ENCODE measurements around the gene MAP3K5. TPM values are rescaled to one million over a fixed set of nuclear protein-coding genes. Genes with fewer than 3 reads are reported as not detected.

The MAP3K5 gene
- polyA plus RNA-seq, 4 donors = 6.0 to 8.7 (median 6.8) TPM

DNA sequence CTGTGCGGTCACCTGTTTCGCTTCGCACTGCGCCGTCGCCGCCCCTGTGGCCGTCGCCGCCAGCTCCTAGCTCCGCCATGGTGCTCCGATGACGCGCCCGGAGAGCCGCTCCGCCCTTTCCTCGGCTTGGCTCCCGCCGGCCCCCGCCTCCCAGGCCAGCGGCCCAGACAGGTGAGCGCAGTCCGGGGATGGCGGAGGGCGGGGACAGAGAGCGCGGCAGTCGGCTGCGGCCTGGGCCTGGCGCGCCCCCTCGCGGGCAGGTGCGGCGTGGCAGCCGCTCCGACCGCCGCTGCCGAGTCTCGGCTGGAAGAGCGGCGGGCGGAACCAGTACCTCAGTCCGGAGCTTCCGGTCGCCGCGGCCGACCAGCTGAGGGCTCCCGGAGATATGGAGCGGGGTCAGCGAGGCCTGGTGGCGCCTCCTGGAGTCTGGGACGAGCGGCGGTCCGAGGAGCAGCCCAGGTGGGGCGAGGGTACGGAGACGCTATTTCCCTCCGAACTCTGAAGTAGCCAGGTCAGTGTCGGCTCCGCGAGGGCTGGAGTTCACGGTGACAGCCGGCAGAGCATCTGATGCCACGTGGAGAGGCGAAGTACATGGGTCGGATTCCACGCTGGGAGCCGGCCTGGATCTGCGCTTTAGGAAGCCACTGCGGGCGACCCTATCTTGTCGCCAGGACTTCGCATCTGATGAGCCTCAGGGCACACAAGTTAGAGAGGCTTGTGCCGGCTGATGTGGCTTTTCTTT is 241.8 kb downstream of the MAP3K5 start, which contains the start of gene MAP7:
Gene MAP7, minus strand, starts transcription at position 93 of the 742 bp plus-strand sequence. Its CDS starts 14 bp downstream, at position 79.
- peak; percentile 47 to 66 (median 56) for DNase-seq (ENCODE audit: low read depth in 4 of 4, low spot score in 3 of 4)

DNA sequence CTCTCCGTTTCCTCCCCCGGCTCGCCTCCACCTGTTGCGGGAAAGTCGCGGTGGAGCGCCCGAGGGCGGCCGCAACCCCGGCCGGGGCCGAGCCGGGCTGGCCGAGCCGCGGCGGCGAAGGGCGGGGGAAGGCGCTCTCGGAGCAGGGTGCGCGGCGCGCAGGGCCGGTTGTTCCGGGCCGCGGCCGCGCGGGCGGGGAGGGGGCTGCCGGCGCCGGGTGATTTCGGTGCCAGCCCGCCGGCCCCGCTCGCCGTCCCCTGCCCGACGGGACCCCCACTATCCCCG is 242.3 kb downstream of the MAP3K5 start:
- DNase-seq (ENCODE audit: low read depth in 4 of 4, low spot score in 3 of 4) = no peak

DNA sequence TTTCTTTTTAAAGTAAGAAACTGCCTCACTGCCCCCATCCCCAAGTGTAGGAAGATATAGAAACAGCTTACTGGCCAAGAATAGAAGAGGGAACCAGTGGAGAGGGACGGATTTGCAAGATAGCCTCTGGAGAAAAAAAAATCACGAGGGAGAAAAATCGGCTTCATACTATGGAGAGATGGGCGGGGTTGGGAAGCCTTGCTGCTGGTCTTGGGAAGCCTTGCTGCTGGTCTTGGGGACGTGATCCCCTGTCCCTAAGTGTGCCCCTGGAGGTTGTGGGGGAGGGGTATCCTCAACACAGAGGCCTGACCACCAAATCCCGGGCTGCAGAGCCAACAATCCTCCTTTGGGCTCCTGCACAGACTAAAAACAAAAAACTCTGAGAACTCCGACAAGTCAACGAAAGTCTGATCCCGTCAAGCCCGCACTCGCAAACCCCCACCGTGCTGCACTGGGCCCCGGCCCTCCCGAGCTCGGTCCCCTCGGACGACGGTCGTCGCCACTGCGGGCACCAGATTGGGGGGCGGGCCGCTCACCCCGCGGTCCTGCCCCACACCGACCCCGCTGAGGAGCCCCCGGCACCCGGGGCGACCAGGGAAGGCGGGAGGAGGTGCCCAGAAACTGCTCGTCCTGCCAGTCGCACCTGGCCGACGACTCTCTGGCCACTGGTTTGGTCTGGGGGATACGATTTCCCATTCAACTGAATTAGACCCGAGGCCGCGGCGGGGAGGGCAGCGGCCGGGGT is 242.8 kb downstream of the MAP3K5 start:
- peak in 2 of 4 donors; percentile 16 to 39 for DNase-seq (ENCODE audit: low read depth in 4 of 4, low spot score in 3 of 4)

DNA sequence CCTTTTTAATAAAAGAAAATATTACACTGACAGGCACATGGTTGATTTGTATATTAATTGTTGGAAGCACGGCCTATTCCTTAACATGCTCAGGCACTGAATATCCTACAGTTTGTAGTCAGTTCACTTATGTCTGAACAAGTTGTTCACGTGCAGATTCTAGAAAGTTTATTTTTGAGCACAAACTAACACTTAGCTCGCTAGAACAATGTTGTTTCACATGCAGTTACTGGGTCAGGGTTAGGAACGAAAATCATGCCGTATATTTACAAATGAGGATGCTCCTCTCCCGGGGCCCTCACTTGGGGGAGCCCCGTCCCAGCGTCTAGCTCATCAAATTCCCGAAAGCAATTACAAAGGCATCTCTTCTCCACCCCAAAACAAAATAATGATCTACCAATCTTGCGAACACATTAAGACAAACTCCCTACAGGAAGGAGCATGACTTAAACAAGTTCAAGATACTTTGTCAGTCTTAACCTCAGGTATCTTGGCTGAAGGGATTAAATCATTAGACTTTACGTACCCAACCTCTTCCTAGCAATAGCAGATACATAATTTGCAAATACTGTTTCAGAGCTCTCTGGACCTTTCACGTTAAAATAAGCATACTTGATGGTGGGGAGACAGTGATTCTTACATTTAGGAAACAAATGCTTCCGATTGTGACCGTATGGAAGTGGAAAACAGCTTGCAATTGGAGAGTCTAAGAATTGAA is 243.5 kb downstream of the MAP3K5 start:
- peak in 1 of 4 donors; percentile 16 for DNase-seq (ENCODE audit: low read depth in 4 of 4, low spot score in 3 of 4)

DNA sequence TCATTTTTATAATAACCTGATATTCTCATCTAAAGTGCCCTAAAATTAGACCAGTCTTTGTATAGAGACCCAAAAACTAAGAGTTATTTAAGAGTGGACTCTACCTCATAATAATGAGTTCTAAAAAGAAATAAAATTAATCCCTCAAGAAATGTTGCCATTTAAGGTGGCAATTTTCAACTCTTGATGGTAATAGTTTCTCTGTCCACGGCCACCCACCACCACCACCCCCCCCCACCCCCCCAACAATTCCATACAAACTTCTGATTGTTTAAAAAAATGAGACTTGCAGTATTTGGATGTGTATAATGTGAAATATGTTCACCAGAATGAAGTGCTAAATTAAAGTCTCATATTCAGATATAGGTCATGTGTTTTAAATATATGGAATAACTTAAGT is 244.4 kb downstream of the MAP3K5 start:
- no peak for DNase-seq (ENCODE audit: low read depth in 4 of 4, low spot score in 3 of 4)

DNA sequence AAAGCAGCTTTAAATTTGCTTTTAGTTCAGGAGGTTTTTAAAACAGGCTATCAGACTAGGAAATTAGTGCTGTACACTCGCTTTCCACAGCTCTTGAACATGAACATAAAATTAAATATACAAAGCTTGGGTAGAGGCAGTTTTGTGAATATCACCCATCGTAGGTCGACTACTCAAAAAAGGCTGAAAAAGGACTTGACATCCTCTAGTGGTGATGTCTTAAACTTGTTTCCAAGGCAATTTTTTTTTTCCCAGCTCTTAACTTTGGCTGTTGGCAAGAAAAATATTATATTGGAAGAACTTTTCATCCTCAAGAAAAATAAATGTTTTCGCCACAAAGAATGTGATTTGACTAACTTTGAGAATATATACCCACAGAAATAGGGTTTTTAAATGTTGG is 244.9 kb downstream of the MAP3K5 start:
- no peak for DNase-seq (ENCODE audit: low read depth in 4 of 4, low spot score in 3 of 4)

DNA sequence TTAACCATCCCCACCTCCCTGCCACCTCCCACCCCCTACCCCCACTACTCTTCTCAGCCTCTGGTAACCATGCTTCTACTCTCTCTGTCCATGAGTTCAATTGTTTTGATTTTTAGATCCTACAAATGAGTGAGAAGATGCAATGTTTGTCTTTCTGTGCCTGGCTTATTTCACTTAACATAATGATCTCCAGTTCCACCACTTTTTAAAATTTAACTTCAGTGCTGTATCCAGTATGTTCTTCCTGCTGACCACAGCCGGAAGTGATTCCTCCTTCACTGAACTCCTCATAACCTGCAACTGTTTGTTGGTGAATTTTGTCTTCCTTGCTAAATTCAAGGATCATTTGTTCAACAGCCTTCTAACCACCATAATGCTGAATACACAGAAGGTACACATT is 245.9 kb downstream of the MAP3K5 start:
- no peak for DNase-seq (ENCODE audit: low read depth in 4 of 4, low spot score in 3 of 4)

DNA sequence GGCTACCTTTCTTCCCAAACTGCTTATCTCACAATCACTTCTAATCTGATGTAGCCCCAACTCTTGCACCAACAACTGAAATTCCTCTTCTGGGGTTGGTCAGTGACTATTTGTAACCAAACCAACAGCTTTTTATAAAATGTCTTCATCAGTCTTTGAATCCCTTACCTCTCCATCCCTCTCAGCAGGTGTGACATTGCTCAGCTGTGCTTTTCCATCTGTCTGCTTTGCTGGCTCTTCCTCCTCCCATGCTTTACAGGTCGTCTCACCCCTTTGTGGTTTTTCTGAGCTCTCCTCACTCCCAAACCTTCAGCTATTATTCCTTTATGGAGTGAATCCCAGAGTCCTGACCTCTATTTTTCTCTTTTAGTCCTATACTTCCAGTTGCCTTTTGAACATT is 248.0 kb downstream of the MAP3K5 start:
- DNase-seq (ENCODE audit: low read depth in 4 of 4, low spot score in 3 of 4) = no peak

DNA sequence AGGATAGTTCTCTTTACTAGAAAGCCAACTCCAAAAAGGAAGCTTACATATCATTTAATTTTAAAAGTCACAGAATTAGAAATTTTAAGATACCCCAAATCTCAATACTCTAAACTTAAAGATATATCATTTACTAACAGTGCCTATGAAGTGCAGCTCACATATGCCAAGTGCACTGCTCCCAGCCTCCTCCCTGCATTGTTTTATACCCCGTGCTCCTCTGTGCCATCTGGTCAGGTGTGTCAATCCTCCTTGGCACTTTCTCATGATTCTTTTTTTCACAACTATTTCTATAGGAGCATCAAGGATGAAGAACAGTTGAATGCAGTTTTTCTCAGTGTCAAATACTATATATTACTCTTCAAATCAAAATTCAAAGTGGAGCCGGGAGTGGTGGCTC is 250.9 kb downstream of the MAP3K5 start:
- no peak for DNase-seq (ENCODE audit: low read depth in 4 of 4, low spot score in 3 of 4)

DNA sequence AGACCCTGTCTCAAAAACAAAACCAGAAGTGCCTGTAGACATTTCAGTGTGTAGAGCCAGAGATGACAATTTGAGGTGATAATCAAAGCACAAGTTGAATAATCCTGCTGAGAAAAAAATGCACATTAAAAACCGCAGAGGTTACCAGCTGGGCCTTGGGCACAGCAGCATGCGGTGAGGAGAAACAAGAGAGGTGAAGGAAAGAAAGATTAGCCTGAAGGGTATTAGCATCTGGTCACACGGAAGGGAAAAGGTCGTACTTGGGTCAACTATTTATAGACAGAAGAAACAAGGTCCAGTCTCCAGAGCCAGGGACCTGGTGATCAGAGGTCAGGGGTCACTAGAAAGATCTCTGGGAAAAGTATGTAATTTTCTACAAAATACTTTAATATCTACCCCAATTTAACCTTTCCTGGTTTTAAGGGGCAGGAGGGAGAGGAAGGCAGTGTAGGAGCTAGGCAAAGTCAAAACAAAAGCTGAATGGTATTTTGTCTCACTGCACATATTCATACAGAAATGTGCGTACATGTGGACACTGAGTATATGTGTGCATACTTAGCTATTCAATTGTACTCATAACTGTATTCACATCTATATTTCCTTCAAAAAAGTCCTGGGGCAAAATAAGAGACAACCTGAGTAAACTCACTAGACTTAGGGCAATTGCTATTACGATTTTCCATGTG is 252.2 kb downstream of the MAP3K5 start:
- DNase-seq (ENCODE audit: low read depth in 4 of 4, low spot score in 3 of 4) = no peak

DNA sequence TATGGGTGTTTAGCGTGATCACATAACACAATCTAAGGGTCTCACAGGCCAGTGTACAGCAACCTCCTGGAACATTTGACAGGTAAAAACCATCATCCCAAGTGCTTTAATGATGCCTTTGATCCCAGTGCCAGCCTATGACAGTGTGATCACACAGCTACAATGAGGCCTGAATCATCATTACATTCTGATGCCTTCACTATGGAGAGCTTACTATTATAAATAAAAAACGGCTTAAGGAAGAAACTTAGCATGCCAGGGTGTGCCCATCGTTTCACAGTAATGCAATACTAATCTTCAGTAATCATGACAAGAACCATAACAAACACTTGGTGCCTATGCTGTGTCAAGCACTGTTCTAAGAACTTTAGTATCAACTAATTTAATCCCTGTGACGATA is 253.4 kb downstream of the MAP3K5 start:
- no peak for DNase-seq (ENCODE audit: low read depth in 4 of 4, low spot score in 3 of 4)

DNA sequence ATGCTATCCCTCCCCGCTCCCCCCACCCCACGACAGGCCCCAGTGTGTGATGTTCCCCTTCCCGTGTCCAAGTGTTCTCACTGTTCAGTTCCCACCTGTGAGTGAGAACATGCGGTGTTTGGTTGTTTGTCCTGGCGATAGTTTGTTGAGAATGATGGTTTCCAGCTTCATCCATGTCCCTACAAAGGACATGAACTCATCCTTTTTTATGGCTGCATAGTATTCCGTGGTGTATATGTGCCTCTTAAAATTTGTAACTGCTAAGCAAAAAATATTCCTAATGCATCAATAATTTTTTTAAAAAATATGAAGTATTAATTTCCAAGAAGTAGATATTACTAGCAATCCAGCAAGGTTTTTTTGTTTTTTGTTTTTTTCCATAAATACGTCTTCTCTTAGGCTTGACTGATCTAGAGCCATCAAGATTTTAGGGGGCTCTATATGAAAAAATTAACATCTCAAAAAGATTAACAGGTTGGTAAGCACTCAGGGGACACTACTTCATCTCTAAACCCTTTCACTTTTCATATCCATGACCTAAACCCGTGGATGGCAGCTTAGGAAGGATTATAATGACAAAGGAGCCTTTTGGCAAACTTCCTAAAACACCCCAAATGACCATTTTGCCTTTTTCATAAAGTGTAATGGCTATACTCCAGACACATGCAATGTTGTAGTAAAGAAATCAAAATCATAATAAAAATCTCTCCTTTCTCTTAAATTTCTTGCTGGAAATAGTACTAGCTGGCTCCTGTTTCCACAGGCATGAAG is 256.2 kb downstream of the MAP3K5 start:
- DNase-seq (ENCODE audit: low read depth in 4 of 4, low spot score in 3 of 4) = no peak

DNA sequence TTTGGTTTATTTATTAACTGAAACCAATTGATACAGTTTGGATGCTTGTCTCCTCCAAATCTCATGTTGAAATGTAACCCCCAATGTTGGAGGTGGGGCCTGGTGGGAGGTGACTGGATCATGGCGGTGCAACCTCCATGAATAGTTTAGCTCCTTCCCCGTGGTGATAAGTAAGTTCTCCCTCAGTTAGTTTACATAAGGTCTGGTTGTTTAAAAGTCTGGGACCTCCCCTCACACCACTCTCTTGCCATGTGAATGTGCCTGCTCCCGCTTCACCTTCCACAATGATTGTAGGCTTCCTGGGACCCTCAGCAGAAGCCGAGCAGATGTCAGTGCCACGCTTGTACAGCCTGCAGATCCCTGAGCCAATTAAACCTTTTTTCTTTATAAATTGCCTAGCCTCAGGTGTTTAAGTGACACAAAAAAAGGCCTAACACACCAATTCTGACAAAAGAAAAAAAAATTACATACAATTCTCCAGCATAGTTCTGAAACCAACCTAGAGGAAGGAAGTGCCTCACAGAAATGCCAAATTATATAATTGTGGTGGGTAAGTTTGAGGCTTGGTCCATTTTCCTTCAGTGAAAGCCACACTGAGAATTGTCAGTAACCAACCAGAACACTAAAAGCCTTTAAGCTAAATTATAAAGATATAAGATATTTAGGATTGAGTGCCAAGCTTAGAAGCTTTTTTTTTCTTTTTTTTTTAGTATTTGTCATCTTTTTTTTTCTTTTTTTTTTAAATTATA is 257.1 kb downstream of the MAP3K5 start:
- DNase-seq (ENCODE audit: low read depth in 4 of 4, low spot score in 3 of 4) = no peak

DNA sequence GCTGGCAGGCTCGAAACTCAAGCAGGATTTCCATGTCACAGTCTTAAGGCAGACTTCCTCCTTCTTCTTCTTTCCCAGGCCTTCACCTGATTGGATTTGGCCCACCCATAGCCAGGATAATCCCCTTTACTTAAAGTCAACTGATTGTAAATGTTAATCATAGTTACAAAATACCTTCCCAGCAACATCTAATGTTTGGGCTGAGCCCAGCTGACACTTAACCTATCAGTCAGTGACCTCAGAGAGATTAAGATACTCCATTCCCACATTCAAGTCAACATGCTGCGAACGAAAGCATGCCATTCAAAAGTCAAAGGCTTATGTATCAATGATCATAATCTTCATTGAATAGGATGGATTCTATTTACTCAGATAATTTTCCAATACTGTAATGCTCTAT is 258.0 kb downstream of the MAP3K5 start:
- DNase-seq (ENCODE audit: low read depth in 4 of 4, low spot score in 3 of 4) = no peak

DNA sequence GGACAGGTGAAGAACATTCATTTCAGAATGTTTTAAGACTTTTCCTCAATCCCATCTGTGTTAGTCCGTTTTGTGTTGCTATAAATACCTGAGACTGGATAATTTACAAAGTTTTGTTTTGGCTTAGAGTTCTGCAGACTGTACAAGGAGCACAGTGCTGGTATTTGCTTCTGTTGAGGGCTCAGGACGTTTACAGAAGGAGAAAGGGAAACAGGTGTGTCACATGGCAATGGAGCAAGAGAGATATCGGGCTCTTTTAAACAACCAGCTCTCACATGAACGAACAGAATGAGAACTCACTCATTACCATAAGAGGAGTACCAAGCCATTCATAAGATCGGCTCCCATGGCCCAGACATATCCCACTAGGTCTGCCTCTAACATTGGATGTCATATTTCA is 258.8 kb downstream of the MAP3K5 start:
- DNase-seq (ENCODE audit: low read depth in 4 of 4, low spot score in 3 of 4) = no peak

DNA sequence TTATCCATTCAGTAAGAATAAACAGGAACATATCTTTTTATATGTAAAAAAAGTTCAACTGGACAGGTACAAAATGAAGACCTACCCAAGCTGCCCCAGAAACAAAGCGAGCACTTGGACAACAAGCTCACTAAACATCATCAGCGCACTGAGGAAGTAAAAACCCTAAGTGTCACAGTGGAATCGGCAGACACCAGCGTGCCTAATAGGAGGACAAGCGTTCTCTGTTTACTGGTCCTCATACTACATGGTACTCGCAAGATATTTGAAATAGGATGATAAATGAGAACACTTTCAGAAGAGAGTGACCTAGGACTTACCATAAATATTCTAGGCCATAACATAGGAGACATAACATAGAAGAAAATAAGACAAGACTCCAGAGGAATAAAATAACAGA is 260.2 kb downstream of the MAP3K5 start:
- DNase-seq (ENCODE audit: low read depth in 4 of 4, low spot score in 3 of 4) = no peak

DNA sequence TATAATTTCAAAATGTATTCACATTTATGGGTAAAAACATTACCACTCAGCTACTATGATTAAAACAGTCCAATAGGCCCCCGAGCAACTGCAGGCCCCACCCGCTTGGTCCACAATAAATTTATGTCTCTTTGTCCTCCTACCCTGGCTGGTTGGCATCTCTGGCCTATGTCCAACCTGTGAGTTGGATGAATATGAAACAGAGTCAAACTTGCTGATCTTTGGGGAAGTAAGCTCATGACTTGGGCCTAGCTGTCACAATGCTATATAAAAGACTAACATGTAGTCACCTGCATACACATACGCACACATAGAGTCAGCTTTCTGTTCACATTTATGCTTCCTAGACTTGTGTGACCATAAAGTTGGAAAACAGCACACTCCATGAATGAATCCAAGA is 262.6 kb downstream of the MAP3K5 start:
- no peak for DNase-seq (ENCODE audit: low read depth in 4 of 4, low spot score in 3 of 4)

DNA sequence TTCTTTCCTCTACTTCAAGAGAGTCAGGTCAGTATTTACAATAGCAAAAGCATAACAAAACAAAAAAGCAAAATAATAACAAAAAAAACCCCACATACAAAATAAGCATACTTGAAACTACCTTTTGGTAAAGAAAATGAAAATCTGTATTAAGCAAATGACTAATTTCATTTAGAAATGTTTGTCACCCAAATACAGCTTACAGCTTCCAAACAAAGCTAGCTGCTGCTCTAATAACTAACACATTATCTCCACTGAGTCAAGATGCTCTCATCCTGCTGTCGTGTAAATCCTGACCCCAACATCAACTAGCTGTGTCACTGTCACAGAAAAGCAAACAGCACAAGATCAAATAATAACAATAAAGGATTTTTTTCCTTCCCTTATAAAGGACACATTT is 263.8 kb downstream of the MAP3K5 start:
- DNase-seq (ENCODE audit: low read depth in 4 of 4, low spot score in 3 of 4) = no peak

DNA sequence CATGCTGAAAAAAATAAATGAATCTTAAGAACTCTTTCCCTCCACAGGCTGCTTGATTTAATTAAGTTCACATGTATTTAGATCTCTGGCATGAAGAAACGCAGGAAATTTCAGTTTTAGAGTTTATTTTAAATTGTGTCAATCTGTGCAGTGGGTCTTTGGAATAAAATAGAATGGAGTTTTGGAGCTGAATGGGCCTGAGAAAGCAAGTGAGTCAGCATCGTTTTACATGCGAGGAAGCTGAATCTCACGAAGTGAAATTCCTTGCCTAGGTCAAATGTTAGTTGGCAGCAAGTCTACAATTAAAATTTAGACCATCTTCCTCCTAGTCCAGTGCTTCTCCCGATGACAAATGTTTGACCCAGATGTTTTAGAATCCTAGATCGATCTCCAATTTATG is 264.4 kb downstream of the MAP3K5 start:
- no peak for DNase-seq (ENCODE audit: low read depth in 4 of 4, low spot score in 3 of 4)

DNA sequence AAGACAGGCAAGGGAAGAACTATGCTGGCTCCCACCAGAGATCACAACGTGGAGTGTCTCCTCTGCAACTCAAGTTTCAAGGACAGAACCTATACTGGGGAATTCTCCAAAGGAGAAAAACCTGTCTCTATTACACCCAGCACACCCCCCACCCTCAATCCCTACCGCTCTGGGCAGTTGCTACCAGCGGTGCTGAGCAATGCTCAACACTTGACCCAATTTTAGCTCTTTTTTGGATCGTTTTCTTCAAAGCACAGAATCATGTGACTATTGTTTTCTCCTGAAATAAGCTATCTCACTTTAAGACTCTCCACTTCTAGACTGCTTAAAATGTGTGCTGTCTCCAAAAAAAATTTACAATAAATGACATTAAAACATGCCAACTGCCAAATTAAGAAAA is 265.3 kb downstream of the MAP3K5 start:
- DNase-seq (ENCODE audit: low read depth in 4 of 4, low spot score in 3 of 4) = no peak
